22Rv1 (cell line): ENCODE data around the gene HEMK1.

Experiments
- ZFX ChIP-seq: fragments of 450-650 bp; IDR thresholded peaks from 2 replicates; pipeline ENCODE4 v1.6.1; 2017; ENCODE audit warnings: antibody characterized with exemption, borderline replicate concordance
- TF ChIP-seq, protein P1 (sequence below): fragments of 450-650 bp; IDR thresholded peaks from 2 replicates; pipeline ENCODE4 v1.5.1; 2017; ENCODE audit warnings: mild to moderate bottlenecking

DNA sequence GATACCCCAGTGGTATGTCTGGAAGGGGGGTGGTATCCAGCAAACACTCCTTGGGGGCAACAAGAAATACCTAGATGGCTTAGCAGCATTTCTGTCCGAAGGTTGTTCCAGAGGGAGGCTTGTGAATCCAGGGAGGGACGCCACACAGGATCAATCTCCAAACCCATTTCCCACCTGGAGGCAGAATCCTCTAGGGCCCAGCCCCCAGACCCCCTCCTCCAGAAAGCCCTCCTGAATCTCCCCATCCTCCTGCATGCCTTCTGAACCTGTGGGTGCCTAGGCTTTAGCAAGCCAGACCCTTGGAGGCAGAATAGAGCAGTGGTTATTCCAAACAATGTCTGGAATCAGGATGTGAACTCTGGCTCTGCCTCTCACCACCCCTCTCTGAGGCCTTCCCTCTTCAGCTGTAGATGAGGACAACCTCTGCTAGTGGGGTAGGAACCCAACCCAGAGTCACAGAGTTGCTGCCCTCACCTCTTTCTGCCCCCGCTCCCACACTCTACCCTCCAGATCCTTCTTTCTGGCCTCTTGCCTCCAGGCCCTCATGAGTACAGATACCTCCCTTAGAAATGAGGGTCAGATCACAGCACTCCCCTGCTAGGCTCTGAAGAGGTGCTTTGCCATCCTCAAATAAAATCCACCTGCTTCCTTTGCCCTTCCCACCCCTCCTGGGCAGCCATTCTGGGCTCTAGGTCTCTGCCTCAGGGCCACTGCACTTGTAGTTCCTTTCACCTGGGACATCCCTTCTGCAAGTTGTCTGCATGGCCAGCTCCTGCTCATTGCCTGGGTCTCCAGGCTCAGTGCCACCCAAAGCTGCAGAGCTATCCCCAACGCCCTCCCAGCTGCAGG is 34.2 kb downstream of the HEMK1 start:
- TF ChIP-seq, protein P1, sequence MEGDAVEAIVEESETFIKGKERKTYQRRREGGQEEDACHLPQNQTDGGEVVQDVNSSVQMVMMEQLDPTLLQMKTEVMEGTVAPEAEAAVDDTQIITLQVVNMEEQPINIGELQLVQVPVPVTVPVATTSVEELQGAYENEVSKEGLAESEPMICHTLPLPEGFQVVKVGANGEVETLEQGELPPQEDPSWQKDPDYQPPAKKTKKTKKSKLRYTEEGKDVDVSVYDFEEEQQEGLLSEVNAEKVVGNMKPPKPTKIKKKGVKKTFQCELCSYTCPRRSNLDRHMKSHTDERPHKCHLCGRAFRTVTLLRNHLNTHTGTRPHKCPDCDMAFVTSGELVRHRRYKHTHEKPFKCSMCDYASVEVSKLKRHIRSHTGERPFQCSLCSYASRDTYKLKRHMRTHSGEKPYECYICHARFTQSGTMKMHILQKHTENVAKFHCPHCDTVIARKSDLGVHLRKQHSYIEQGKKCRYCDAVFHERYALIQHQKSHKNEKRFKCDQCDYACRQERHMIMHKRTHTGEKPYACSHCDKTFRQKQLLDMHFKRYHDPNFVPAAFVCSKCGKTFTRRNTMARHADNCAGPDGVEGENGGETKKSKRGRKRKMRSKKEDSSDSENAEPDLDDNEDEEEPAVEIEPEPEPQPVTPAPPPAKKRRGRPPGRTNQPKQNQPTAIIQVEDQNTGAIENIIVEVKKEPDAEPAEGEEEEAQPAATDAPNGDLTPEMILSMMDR: no peak
- no peak for TF ChIP-seq ZFX
